K562 treated with DMSO at 1 percent for 24 hours (cell line): ENCODE data around the gene CDC14A. TPM values are rescaled to one million over a fixed set of nuclear protein-coding genes. Genes with fewer than 3 reads are reported as not detected.

Experiments
- total RNA-seq: library from RNA; unstranded; fragments of 300-600 nt; gene quantifications from 2 replicates; pipeline ENCODE4 v1.2.3, GENCODE V29; 2022; ENCODE audit warnings: low read depth; ENCODE audit not compliant: insufficient read depth

CDC14A gene
- total RNA-seq, result 8.7 and 11.3 TPM in 2 replicates

GRCh38 chr1:100352267-100353070 is at the start of gene CDC14A:
Gene CDC14A, plus strand, starts transcription at chr1:100352506. Its CDS starts 449 bp downstream, at chr1:100352955.

Other genes with a start within 250 kb of the CDC14A start
- 5.0 and 7.8 TPM in 2 replicates for gene SASS6, start 219.6 kb upstream of the CDC14A start, total RNA-seq
- gene TRMT13, start 219.3 kb upstream of the CDC14A start, total RNA-seq, result 5.5 and 5.8 TPM in 2 replicates
- 0.28 and 0.86 TPM in 2 replicates for gene LRRC39, start 174.2 kb upstream of the CDC14A start, total RNA-seq
- 1.4 and 2.4 TPM in 2 replicates for gene DBT, start 102.7 kb upstream of the CDC14A start, total RNA-seq
- 27.5 and 29.6 TPM in 2 replicates for gene RTCA, start 86.3 kb upstream of the CDC14A start, total RNA-seq
- not detected in 2 replicates for gene GPR88, start 185.6 kb downstream of the CDC14A start, total RNA-seq